NCI-H1048 (cell line): ENCODE measurements around the gene NKX2-3.

Experiments
- DNase-seq: peaks from one replicate; lab custom pipeline; 2025; lab: John Stamatoyannopoulos, UW

The NKX2-3 gene

GRCh38 chr10:99532687-99533495 lies at the start of gene NKX2-3:
Gene NKX2-3, plus strand, starts transcription at chr10:99532942. Its CDS starts 190 bp downstream, at chr10:99533132.
- peak; percentile 51 for DNase-seq

GRCh38 chr10:99484626-99485581 lies 47.8 kb upstream of the NKX2-3 start:
- DNase-seq, result no peak

- no peak for DNase-seq
Measured at GRCh38 chr10:99487125-99487807, 45.5 kb upstream of the NKX2-3 start.

- no peak for DNase-seq
Measured at GRCh38 chr10:99489271-99489670, 43.5 kb upstream of the NKX2-3 start.

- DNase-seq, result no peak
Measured at GRCh38 chr10:99497343-99498025, 35.3 kb upstream of the NKX2-3 start.

- no peak for DNase-seq
Measured at GRCh38 chr10:99506416-99506815, 26.3 kb upstream of the NKX2-3 start.

- DNase-seq, result no peak
Measured at GRCh38 chr10:99507265-99507664, 25.5 kb upstream of the NKX2-3 start.

GRCh38 chr10:99513061-99513460 lies 19.7 kb upstream of the NKX2-3 start:
- no peak for DNase-seq

- no peak for DNase-seq
Measured at GRCh38 chr10:99519690-99520039, 13.1 kb upstream of the NKX2-3 start.

- DNase-seq, result no peak
Measured at GRCh38 chr10:99520040-99520846, 12.5 kb upstream of the NKX2-3 start.

- no peak for DNase-seq
Measured at GRCh38 chr10:99520847-99521764, 11.6 kb upstream of the NKX2-3 start.

GRCh38 chr10:99521765-99522469 lies 10.8 kb upstream of the NKX2-3 start:
- DNase-seq, result no peak

GRCh38 chr10:99522470-99523250 lies 10.1 kb upstream of the NKX2-3 start:
- no peak for DNase-seq

- DNase-seq, result no peak
Measured at GRCh38 chr10:99523251-99523773, 9.4 kb upstream of the NKX2-3 start.

- DNase-seq, result no peak
Measured at GRCh38 chr10:99524050-99524666, 8.6 kb upstream of the NKX2-3 start.

- no peak for DNase-seq
Measured at GRCh38 chr10:99524736-99525380, 7.9 kb upstream of the NKX2-3 start.

- DNase-seq, result no peak
Measured at GRCh38 chr10:99525897-99526296, 6.8 kb upstream of the NKX2-3 start.
